Mammary epithelial cell (primary cell): ENCODE data around the gene PDE9A.

ENCODE experiments used
- CTCF ChIP-seq, 2 donors: IDR thresholded peaks in 1 of 2; conservative IDR thresholded peaks in 1 of 2; 2 replicates each; pipeline ENCODE4 v1.5.1; 2011 to 2012; ENCODE audit warnings: inconsistent platforms in 2 of 2, low read length in 2 of 2, mild to moderate bottlenecking in 2 of 2, control low read depth in 1 of 2, low read depth in 1 of 2; ENCODE audit not compliant: insufficient read depth in 1 of 2; ENCODE audit errors: extremely low read depth in 1 of 2
- EZH2 ChIP-seq: IDR thresholded peaks from 2 replicates; pipeline ENCODE4 v1.6.1; 2012; ENCODE audit warnings: low read length, inconsistent platforms, borderline replicate concordance

- TF ChIP-seq CTCF (conservative IDR thresholded peaks at IDR 0.05 in 1 of 2, IDR thresholded peaks at IDR 0.05 in 1 of 2; ENCODE audit: extremely low read depth in 1 of 2, insufficient read depth in 1 of 2, low read depth in 1 of 2, low read length in 2 of 2): no peak
- no peak for TF ChIP-seq EZH2
Measured at GRCh38 chr21:42616941-42617340, 36.5 kb upstream of the PDE9A start.
